Measurements from ENCODE around the gene STX8.

DNA sequence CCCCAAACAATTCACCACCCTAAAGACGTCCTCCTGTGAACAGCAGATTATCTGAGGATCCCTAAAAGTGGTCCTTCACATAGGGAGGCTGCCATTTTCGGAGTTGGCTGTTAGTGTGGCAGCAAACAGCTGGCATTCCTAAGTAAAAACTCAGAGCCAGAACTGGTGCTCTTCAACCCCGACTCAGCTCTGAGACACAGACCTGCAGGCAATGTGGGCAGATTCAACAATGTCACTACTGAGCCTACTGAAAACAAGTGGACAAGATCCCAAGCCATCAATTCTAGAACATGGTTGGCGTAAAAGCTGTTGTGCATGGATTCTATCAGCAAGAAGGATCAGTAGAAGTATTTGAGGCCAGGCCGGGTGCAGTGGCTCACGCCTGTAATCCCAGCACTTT lies 307.1 kb downstream of the STX8 start:
- TF ChIP-seq POLR2A (IDR thresholded peaks at IDR 0.05) (no peak), POLR2AphosphoS5 (IDR thresholded peaks at IDR 0.05; ENCODE audit: insufficient read depth in 1 of 2, low read depth in 1 of 2) (no peak)
- TF ChIP-seq, protein P1, sequence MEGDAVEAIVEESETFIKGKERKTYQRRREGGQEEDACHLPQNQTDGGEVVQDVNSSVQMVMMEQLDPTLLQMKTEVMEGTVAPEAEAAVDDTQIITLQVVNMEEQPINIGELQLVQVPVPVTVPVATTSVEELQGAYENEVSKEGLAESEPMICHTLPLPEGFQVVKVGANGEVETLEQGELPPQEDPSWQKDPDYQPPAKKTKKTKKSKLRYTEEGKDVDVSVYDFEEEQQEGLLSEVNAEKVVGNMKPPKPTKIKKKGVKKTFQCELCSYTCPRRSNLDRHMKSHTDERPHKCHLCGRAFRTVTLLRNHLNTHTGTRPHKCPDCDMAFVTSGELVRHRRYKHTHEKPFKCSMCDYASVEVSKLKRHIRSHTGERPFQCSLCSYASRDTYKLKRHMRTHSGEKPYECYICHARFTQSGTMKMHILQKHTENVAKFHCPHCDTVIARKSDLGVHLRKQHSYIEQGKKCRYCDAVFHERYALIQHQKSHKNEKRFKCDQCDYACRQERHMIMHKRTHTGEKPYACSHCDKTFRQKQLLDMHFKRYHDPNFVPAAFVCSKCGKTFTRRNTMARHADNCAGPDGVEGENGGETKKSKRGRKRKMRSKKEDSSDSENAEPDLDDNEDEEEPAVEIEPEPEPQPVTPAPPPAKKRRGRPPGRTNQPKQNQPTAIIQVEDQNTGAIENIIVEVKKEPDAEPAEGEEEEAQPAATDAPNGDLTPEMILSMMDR (IDR thresholded peaks at IDR 0.05), result no peak

Measured in vagina (tissue), 2 donors.